ENCODE results near the gene SHISA9.

SHISA9 gene

GRCh38 chr16:13032911-13033310 is 131.5 kb downstream of the SHISA9 start:
- no peak for DNase-seq

GRCh38 chr16:13036600-13036999 is 135.2 kb downstream of the SHISA9 start:
- no peak for DNase-seq

DNA sequence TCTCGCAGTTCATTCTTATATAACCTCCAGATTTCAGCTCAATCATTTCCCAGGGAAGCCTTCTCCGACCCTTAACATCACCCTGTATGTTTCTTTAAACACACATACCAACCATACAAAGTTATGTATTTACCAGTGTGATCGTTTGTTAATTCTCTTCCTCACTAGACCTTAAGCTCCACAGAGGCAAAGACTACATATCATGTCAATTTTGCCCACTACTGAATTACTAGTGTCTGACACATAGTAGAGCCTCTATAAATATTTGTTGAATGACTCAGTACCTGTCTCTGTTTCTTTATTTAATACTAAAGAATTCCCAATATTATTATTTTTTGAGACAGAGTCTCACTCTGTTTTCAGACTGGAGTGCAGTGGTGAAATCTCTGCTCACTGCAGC is 137.2 kb downstream of the SHISA9 start:
- no peak for DNase-seq

- DNase-seq = no peak
Observed at GRCh38 chr16:13039526-13039925, 138.1 kb downstream of the SHISA9 start.

DNA sequence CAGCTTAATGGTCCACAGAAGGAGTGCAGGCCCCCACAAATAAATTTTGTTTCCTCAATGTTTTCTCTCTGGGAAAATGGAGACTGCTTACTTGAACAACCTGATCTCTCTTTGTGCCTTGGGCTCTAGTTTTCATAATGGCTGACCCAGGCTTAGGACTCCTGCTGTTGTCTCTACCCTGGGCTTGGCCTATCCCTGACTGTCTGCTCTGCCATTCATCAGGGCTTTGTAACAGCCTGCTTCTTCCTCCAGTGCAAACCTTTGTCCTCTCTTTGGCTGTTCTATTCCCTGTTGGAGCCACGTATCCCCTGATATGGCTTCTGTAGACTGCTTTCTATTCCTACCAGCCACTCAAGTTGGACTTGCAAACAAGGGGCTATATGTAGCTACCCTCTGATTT is 139.8 kb downstream of the SHISA9 start:
- no peak for DNase-seq

GRCh38 chr16:13041646-13042290 is 140.4 kb downstream of the SHISA9 start:
- no peak for DNase-seq

DNA sequence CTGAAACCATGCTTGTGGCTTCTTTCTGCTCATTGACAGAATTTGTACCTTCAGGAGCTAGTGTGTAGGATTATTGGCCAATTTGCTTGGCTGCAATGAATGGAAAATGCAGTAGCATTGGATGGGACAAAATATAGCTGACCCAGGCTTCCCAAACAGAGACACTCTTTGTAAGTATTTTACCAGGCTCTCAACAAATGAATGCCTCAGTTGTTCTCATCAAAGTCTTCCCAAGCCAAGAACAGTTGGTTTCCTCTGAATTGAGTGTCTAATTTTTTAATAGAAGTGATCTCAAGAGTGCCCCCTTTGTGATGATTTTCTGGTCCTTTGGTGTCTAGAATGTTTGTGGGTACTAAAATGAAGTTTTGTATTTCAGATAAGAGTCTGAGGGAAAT is 140.9 kb downstream of the SHISA9 start:
- DNase-seq = no peak

DNA sequence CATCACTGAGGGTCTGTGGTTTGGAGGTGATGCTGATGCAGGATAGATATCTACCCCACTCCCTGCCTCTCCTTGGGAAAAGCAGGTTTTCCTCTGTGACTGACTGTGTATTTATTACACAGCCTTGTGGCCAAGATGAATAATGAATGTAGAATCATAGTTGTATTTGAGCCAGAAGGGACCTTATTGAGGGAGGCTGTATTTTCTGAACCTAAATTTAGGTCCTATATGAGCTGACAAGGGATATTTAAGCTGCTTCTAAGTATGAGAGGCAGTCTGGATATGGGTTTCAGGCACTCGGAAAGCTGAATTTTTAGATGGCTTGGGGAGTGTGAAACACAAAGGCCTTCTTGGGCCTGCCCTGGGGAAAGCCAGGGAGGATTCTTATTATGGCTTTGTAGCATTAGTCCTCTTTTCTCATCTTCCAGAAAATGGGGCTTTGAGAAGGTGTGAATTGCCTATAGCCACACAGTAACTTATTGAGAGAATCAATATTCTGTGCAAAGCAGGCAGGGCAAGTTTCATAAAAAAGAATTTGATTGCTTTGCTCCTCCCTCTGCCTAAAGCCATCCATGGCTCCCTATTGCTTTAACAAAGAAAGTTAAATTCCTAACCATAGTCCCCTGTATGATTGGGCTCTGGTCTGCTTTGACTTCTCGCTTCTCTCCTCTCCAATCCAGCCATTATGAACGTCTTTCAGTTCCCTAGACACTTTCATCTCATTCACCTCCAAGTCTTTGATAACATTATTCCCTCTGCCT is 144.8 kb downstream of the SHISA9 start:
- no peak for DNase-seq

GRCh38 chr16:13047276-13047675 is 145.9 kb downstream of the SHISA9 start:
- no peak for DNase-seq

GRCh38 chr16:13049688-13050087 is 148.3 kb downstream of the SHISA9 start:
- DNase-seq = no peak

GRCh38 chr16:13052431-13052830 is 151.0 kb downstream of the SHISA9 start:
- DNase-seq = no peak

DNA sequence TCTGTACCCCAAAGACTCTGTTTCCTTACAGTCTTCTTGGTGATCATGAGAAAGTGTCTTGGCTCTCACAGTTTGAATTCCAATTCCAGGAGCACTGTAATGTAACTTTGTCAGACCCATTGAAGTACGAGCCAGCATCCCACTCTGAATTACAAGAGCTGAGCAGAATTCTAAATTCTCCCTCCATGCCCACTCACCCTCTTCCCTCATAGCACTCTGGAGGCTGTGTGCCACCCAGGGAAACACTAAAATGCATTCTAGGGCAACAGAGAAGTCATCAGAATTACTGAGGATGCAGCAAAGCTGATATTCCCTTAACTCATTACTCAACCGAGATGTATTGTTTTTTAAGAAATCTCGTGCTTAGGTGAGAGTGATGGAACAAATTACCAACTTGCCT is 154.1 kb downstream of the SHISA9 start:
- no peak for DNase-seq

- DNase-seq = no peak
Observed at GRCh38 chr16:13056607-13057006, 155.2 kb downstream of the SHISA9 start.

DNA sequence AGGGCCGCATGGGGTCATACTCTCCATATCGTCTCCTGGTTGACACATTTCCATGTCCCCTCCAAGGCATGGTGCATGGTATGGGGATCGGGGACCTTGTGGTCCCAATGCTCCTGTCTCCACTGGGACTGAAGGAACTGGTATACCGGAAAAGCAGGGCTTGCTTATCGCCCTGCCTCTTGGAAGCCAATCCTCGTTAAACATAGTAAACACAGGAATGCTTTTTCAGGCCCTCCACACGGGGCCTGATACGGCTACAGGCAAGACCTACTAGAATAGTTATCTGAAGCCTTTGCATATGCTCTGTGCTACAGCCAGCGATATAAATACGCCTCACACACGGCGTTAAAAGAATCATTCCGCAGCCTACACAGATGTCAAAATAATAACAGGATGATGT is 159.5 kb downstream of the SHISA9 start:
- no peak for DNase-seq

- no peak for DNase-seq
Observed at GRCh38 chr16:13061691-13062090, 160.3 kb downstream of the SHISA9 start.

- no peak for DNase-seq
Observed at GRCh38 chr16:13062219-13062618, 160.8 kb downstream of the SHISA9 start.

DNA sequence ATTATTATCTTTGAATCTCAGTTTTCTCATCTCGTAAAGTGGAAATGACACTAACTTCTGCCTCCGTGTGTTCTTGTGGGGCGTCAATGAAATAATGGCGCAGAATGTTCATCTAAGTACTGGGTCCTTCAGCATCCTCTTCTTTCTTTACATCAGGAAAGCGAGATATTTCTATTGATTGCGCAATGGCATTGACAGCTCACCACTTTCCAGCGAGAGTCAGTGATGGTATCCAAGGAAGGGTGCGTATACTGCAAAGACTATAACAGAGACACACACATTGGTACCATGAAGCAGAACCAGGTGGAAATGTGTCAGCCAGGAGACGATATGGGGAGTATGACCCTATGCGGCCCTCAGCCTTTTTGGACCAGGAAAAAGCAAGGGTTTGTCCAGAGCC is 162.1 kb downstream of the SHISA9 start:
- DNase-seq = no peak

GRCh38 chr16:13064821-13065220 is 163.4 kb downstream of the SHISA9 start:
- DNase-seq = no peak

- no peak for DNase-seq
Observed at GRCh38 chr16:13067648-13068047, 166.2 kb downstream of the SHISA9 start.

GRCh38 chr16:13068912-13069583 is 167.7 kb downstream of the SHISA9 start:
- no peak for DNase-seq

GRCh38 chr16:13070268-13070667 is 168.9 kb downstream of the SHISA9 start:
- no peak for DNase-seq

DNA sequence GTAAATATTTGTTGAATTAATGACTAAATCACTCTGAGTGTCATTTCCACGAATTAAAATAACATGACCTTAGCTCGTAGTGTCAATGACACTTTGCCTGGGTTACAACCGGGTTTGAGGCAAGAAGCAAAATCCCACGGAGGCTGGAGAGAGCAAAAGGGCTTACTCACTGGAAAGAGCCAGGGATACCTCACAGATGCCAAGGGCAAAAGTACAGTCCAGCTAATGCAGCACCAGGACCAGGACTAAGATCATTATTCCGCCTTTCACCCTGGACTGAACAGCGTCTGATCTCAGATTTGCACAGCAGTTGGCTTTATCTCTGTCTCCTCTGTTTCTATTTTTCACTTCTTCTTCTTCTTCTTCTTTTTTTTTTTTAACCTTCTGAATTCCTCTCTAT is 175.5 kb downstream of the SHISA9 start:
- no peak for DNase-seq

GRCh38 chr16:13077816-13078215 is 176.4 kb downstream of the SHISA9 start:
- no peak for DNase-seq

DNA sequence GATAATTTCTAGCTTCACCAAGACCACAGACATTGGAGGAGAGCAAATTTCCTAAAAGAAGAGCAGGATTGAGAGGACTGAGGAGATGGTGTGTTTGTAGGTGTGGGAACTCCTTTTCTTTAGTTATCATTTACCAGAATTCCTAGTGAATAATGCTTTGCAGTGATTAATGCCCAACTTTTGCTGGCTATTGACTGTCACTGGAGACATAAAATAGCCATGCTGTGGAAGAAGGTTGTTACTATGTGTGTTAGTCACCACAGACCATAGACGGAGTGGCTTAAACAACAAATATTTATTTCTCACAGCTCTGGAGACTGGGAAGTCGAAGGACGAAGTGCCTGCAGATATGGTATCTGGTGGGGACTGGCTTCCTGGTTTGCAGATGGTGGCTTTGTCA is 179.1 kb downstream of the SHISA9 start:
- DNase-seq = no peak

All from stimulated activated CD4-positive, alpha-beta T cell treated with anti-CD3 and anti-CD28 coated beads, Interleukin-1b, Interleukin-23, amount 100 ng/mL, for 48 hours (primary cell).